T-helper 9 cell (primary cell): ENCODE data around the gene SPTB.

Experiments used
- DNase-seq: peaks from one replicate; pipeline ENCODE4 v3.0.0-alpha.2; 2020

The SPTB gene

GRCh38 chr14:64848239-64848638 is 31.5 kb downstream of the SPTB start:
- no peak for DNase-seq

GRCh38 chr14:64846319-64846718 is 33.4 kb downstream of the SPTB start:
- DNase-seq: no peak

GRCh38 chr14:64845878-64846277 is 33.8 kb downstream of the SPTB start:
- no peak for DNase-seq

GRCh38 chr14:64844969-64845536 is 34.7 kb downstream of the SPTB start:
- no peak for DNase-seq

- DNase-seq: no peak
Observed at GRCh38 chr14:64844272-64844671, 35.4 kb downstream of the SPTB start.

GRCh38 chr14:64843548-64843947 is 36.2 kb downstream of the SPTB start:
- DNase-seq: no peak

DNA sequence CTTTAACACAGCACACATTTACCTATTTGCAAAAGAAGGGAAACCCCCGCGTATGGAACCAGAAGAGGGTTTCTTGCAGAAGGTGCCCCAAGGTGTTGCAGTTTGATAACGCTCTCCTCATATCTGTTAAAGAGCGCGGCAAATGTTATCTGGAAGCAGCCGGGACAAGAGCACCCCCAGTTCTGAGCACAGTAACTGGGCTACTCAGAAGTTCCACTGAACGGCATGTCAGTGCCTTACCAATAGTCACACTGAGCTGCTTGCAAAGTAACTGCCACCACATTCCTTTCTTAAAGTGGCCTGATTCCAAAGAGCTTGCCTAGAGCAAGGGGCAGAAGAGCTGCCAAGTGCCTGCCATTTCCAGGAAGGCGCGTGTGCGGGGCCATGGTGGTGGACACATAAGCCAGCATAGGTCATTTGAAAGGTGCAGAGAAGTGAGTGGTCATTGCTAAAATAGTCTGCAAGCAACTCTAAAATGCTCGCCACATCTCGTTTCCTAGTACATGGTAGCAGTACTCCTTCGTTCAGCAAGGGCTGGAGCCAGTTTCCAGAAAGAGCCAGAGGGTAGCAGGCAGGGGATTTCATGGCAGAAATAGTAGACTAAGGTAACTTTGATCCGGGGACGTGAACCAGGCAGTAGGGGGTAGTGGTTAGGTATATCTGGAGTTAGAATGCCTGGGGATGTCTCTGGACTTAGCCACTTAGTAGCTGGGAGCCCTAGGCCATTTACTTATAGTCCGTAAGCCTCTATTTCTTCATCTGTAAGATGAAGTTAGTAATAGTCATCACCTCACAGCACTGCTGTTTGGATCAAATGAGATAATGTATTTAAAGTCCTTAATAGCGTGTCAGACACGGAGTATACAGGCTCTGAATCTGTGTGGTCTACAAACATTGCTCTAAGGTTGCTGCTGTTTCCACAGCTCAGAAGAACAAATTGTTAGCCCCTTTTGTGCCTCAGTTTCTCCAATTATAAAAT is 37.6 kb downstream of the SPTB start:
- no peak for DNase-seq

DNA sequence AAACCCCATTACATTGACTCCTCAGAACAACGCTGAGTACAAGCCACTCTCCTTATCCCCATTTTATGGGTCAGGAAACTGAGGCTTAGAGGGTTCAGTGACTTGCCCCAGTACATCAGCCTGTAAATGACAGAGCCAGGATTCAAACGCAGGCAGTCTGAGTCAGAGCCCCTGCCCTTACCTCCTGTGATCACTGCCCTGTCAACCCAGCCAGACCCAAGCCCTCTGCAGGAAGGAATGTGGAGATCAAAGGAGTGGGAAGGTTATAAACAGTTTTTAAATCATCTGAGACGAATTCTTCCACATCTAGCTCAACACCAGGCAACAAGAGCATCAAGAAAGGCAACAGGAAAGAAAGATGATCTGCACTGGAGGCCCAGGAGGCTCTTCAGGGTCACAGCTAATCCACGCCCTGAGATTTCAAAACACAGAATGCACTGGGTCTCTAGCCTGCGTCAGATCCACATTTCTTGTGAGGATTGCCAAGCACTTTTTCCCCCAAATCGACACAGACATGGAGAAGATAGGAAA is 38.5 kb downstream of the SPTB start:
- no peak for DNase-seq

DNA sequence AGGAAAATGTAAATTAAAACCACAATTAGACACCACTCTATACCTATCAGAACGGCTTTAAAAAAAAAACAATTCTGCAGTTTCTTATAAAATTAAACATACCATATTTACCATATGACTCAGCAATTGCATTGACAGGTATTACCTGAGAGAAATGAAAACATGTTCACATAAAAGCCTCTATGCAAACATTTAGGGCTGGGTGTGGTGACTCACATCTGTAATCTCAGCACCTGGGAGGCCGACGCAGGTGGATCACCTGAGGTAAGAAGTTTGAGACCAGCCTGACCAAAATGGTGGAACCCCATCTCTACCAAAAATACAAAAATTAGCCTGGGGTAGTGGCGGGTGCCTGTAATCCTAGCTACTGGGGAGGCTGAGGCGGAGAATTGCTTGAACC is 41.1 kb downstream of the SPTB start:
- DNase-seq: no peak

- DNase-seq: no peak
Observed at GRCh38 chr14:64835431-64835830, 44.3 kb downstream of the SPTB start.

- DNase-seq: no peak
Observed at GRCh38 chr14:64834965-64835364, 44.7 kb downstream of the SPTB start.

GRCh38 chr14:64831419-64831818 is 48.3 kb downstream of the SPTB start:
- no peak for DNase-seq

DNA sequence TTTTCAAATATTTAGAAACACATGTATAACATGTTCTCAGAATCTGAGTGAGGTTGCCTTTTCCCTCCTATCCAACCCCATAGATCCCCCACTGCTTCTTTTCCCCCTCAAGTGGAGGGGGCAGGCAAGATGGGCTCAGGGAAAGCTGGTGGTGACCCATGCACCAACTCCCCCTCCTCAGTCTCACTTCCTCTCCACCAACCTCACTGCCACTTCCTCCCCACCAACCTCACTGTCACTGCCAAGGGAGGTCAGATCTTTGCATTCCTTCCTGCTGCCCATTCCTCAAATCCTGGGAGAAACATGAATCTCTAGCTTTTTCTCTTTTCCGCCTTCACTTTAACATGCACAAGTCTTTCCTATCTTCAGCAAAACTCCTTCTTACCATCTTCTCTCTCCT is 48.7 kb downstream of the SPTB start:
- no peak for DNase-seq

- no peak for DNase-seq
Observed at GRCh38 chr14:64828071-64828470, 51.6 kb downstream of the SPTB start.

- no peak for DNase-seq
Observed at GRCh38 chr14:64826845-64827244, 52.9 kb downstream of the SPTB start.

- DNase-seq: no peak
Observed at GRCh38 chr14:64826333-64826732, 53.4 kb downstream of the SPTB start.

GRCh38 chr14:64825509-64825908 is 54.2 kb downstream of the SPTB start:
- no peak for DNase-seq

- no peak for DNase-seq
Observed at GRCh38 chr14:64825006-64825405, 54.7 kb downstream of the SPTB start.

GRCh38 chr14:64824471-64824870 is 55.2 kb downstream of the SPTB start:
- DNase-seq: no peak

DNA sequence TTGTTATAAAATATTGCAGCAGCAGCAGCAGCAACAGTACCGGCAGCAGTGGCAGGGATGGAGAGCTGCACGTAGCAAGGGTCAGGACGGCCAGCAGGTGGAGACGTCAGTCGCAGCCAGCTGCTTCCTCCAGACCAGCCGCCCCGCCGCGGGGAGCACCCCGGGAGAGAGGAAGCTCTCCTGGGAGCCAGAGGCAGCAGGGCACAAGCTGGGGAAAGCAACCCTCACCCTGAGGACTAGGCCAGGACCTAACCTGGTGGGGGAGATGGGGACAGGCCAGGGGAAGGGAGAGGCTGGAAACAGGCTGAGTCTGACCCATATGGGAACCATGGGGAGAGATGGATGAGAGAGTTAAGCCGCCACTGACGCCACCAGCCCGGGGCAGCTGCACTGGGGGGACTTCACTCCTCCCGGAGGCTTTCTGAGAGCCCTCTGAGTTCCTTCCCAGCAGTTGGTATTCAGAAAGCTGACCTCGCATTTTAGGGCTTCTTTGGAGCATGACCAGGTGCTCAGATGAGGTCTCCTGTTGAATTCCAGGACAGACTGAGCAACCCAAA is 56.3 kb downstream of the SPTB start:
- DNase-seq: peak; percentile 52

DNA sequence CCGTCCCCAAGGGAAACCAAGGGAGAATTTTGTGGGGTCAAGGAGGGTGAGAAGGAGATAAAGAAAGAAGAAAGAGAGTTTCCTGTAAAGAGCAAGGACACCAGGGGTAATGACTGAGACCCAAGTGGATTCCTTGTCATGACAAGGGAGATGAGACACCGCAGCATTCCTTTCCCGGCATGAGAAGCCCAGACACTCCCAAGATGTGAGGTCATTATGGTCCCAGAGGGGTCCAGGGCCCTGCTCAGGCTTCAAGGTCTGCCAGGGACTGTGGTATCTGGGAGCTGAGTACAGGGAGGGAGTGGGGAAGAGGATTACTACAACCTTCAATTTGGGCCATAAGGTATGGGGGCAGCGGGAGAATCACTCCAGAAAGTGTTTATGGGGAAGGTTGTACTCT is 58.1 kb downstream of the SPTB start:
- DNase-seq: no peak

DNA sequence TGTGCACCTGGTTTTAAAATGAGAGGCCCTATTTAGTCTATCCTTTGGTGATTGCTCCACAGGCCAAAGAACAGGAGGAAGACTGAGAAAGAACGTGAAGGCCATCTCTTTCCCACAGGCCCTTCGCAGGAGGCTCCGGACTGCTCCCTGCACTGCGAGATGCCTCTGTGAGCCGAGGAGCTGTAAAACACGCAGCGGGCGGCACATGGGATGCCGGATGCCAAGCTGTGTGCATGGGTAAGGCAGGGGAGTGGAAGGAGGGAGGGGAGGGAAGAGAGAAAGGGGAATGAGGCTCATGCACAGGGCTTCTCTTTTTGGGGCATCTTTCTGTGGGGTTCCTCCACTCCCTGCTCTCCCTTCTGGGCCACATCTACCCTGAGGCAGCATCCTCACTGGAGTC is 61.6 kb downstream of the SPTB start:
- no peak for DNase-seq

- DNase-seq: no peak
Observed at GRCh38 chr14:64817631-64818030, 62.1 kb downstream of the SPTB start.
